ENCODE measurements around the gene CX3CR1.

CX3CR1 gene

DNA sequence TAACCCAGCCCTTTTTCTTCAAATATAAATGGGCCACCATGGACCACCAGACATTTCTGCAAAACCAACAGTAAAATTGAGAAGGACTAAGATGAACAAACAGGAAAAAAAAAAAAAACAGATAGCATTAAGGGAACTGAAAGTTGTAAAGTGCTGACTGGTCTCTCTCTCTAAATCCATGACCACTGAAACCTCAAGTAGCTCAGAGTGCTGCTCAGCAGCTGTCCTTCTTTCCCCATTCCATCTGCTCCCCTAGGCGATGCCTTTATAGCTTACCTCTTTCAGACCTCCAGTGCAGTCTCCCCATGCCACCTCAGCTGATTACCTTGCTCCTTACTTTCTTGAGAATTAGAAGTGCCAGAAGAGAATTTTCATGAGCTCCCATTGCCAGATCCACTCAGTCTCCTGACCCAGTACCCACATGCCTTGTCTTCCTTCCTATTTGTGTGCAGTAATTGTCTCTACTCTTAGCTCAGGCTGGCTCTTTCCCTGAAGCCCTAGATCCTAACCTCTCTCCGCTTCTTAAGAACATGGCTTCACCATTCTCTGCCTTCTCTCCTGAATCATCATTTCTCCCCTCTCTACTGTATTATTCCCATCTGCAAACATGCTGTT is 63.6 kb downstream of the CX3CR1 start:
- Histone ChIP-seq H3K27ac (ENCODE audit: low read length) (no peak overlapping the region), H3K4me3 (ENCODE audit: low read depth in 1 of 2, low read length in 2 of 2) (no peak overlapping the region), H3K36me3 (ENCODE audit: control insufficient read depth in 1 of 2, insufficient read depth in 2 of 2, low read length in 2 of 2) (no peaks in the 10 kb centered on the region), H3K27me3 (ENCODE audit: low read depth, low read length) (no peaks in the 10 kb centered on the region), H3K4me1 (ENCODE audit: control insufficient read depth in 1 of 2, insufficient read depth in 2 of 2, low read length in 2 of 2) (no peaks in the 10 kb centered on the region), H3K9me3 (ENCODE audit: control insufficient read depth in 1 of 2, low read length in 2 of 2) (no peaks in the 10 kb centered on the region)

DNA sequence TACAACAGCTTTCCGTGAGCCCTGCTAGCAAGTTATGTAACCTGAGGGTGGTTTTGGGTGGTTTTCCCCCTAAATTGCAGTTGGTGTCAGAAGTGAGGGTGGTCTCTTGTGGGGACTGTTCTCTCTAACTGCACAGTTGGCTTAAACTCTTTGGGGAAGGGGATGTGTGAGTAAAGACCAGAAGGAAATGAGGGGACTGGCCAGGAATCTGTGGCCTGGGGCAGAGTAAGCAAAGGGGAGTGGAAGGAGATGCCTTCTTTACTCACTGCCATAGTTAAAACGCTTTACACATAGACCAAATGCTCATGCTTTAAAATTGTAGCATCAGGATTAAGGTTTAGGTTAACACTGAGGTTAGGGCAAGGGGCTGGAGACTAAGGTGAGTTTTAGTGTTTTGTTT is 66.2 kb downstream of the CX3CR1 start:
- no peaks in the 10 kb centered on the region for H3K36me3 ChIP-seq (ENCODE audit: control insufficient read depth in 1 of 2, insufficient read depth in 2 of 2, low read length in 2 of 2)
- no peaks in the 10 kb centered on the region for H3K27me3 ChIP-seq (ENCODE audit: low read depth, low read length)
- H3K9me3 ChIP-seq (ENCODE audit: control insufficient read depth in 1 of 2, low read length in 2 of 2): no peaks in the 10 kb centered on the region
- H3K4me1 ChIP-seq (ENCODE audit: control insufficient read depth in 1 of 2, insufficient read depth in 2 of 2, low read length in 2 of 2): no peaks in the 10 kb centered on the region
- no peak overlapping the region for H3K27ac ChIP-seq (ENCODE audit: low read length)
- no peak overlapping the region for H3K4me3 ChIP-seq (ENCODE audit: low read depth in 1 of 2, low read length in 2 of 2)
